AG04449 (cell line): ENCODE data around the gene OSBPL9.
"Not testable (repeated sequence)": the region's sequence is repeated elsewhere in the genome, so short reads cannot be mapped to it uniquely, and the experiment has no call there.

Source experiments
- CTCF ChIA-PET: fragments of 350-600 bp; formaldehyde crosslinking; extraction: SDS; loops from one replicate; lab custom pipeline; 2021; ENCODE audit warnings: antibody characterized with exemption; lab: Yijun Ruan, JAX
- POLR2A ChIA-PET: fragments of 400-600, 350-600 bp; formaldehyde crosslinking; extraction: SDS; loops from one replicate; lab custom pipeline; 2020; ENCODE audit warnings: antibody characterized with exemption, inconsistent platforms; lab: Yijun Ruan, JAX
- DNase-seq: peaks from one replicate; pipeline ENCODE4 v3.0.0-alpha.2; 2010; ENCODE audit warnings: low read depth, low spot score
- H3K4me3 ChIP-seq: 2 replicates; pipeline ENCODE4 v1.5.1; 2011; ENCODE audit warnings: low read depth, mild to moderate bottlenecking, control low read depth, low read length
- CTCF ChIP-seq: IDR thresholded peaks from one replicate; pipeline ENCODE4 v1.5.1; 2011; ENCODE audit warnings: mild to moderate bottlenecking, moderate library complexity, low read length, control low read depth, inconsistent platforms; ENCODE audit not compliant: insufficient read depth; ENCODE audit errors: missing control alignments

OSBPL9 gene

GRCh38 chr1:51727366-51727765 is 110.5 kb downstream of the OSBPL9 start:
- no peak for DNase-seq
- ChIA-PET POLR2A (interaction anchor here (0.6 kb wide), 1 partner anchor 110 kb away, joined by 3 read pairs; no protein-coding TSS in a partner anchor), CTCF (interaction anchor here (0.7 kb wide), 1 partner anchor 100 kb away, joined by 3 read pairs; no protein-coding TSS in a partner anchor)
- no peak overlapping the region for H3K4me3 ChIP-seq
- TF ChIP-seq CTCF: no peak

- CTCF ChIA-PET: interaction anchor here (0.8 kb wide), 1 partner anchor 31 kb away, joined by 5 read pairs; no protein-coding TSS in a partner anchor
- peak overlapping the region; percentile 75 for H3K4me3 ChIP-seq
- POLR2A ChIA-PET: no interaction called here
- DNase-seq: no peak
- no peak for TF ChIP-seq CTCF
These were observed 111.8 kb downstream of the OSBPL9 start for GRCh38 chr1:51728611-51729155.

GRCh38 chr1:51729156-51729823 is 112.4 kb downstream of the OSBPL9 start:
- ChIA-PET CTCF (interaction anchor here (0.8 kb wide), 1 partner anchor 32 kb away, joined by 5 read pairs; no protein-coding TSS in a partner anchor), POLR2A (no interaction called here)
- TF ChIP-seq CTCF: no peak
- peak overlapping the region; percentile 75 for H3K4me3 ChIP-seq
- peak; percentile 41 for DNase-seq

- peak overlapping the region; percentile 75 for H3K4me3 ChIP-seq
- TF ChIP-seq CTCF: no peak
- ChIA-PET POLR2A (interaction anchor here (1.0 kb wide), 1 partner anchor 63 kb away, joined by 3 read pairs; no protein-coding TSS in a partner anchor), CTCF (interaction anchor here (0.5 to 1.7 kb wide), 3 partner anchors 31 to 39 kb away, joined by 3 to 7 read pairs (median 4); no protein-coding TSS in a partner anchor)
- DNase-seq: no peak
These were observed 113.0 kb downstream of the OSBPL9 start for GRCh38 chr1:51729824-51730301.

GRCh38 chr1:51731998-51732397 is 115.1 kb downstream of the OSBPL9 start:
- no peak for DNase-seq
- TF ChIP-seq CTCF: no peak
- no peak overlapping the region for H3K4me3 ChIP-seq
- ChIA-PET CTCF (interaction anchor here (1.2 to 2.3 kb wide), 3 partner anchors 8 to 105 kb away, joined by 3 to 9 read pairs (median 5); no protein-coding TSS in a partner anchor), POLR2A (no interaction called here)

GRCh38 chr1:51732701-51733425 is 116.0 kb downstream of the OSBPL9 start:
- ChIA-PET POLR2A (no interaction called here), CTCF (interaction anchor here (1.2 to 2.3 kb wide), 3 partner anchors 9 to 106 kb away, joined by 3 to 9 read pairs (median 5); no protein-coding TSS in a partner anchor)
- H3K4me3 ChIP-seq: no peak overlapping the region
- DNase-seq: no peak
- no peak for TF ChIP-seq CTCF

- POLR2A ChIA-PET, H3K4me3 ChIP-seq, DNase-seq: not testable (repeated sequence)
- CTCF ChIA-PET: interaction anchor here (1.6 to 2.3 kb wide), 2 partner anchors 10 to 36 kb away, joined by 5 to 9 read pairs; no protein-coding TSS in a partner anchor
These were observed 116.5 kb downstream of the OSBPL9 start for GRCh38 chr1:51733426-51733774.
